T-cell (primary cell): ENCODE measurements around the gene SRGN. TPM values are rescaled to one million over a fixed set of nuclear protein-coding genes. Genes with fewer than 3 reads are reported as not detected.
A peak's percentile ranks its signal among the peaks of the same experiment; 100 is the strongest.

Experiments
- ATAC-seq, 4 experiments: fragments of 200-7000 bp in 3 of 4; fragments of 150-1000 bp in 1 of 4; cut with Tn5 transposase; replicated peaks in 1 of 4; 1 replicate in 3 of 4; 2 replicates in 1 of 4; pipeline ENCODE4 v1.10.0; 2021; ENCODE audit warnings: moderate library complexity in 3 of 4, mild to moderate bottlenecking in 2 of 4, moderate number of reproducible peaks in 1 of 4
- CTCF ChIA-PET, 2 donors: fragments of 300-600 bp; sonication (Branson Sonifier 250); formaldehyde crosslinking; loops; one replicate each; lab custom pipeline; 2022; ENCODE audit warnings: antibody characterized with exemption in 2 of 2; lab: Charles Lee
- POLR2A ChIA-PET, 2 donors: fragments of 300-600 bp; sonication (Branson Sonifier 250); formaldehyde crosslinking; loops; one replicate each; lab custom pipeline; 2022; ENCODE audit warnings: antibody characterized with exemption in 2 of 2; lab: Charles Lee
- DNase-seq, 35 experiments: peaks; one replicate each; pipeline versions ENCODE4 v3.0.0 to v3.0.0-alpha.2; 2013 to 2023
- H3K27ac ChIP-seq: one replicate; pipeline ENCODE4 v1.5.1; 2013; ENCODE audit warnings: low read length
- H3K27me3 ChIP-seq, 2 experiments: replicated peaks in 1 of 2; 1 replicate in 1 of 2; 2 replicates in 1 of 2; pipeline versions ENCODE4 v1.6.1 to v1.7.0; 2013; ENCODE audit warnings: low read length in 1 of 2, mixed read lengths in 1 of 2; ENCODE audit not compliant: control insufficient read depth in 2 of 2, insufficient read depth in 2 of 2; ENCODE audit errors: extremely low read depth in 1 of 2
- H3K36me3 ChIP-seq, 2 donors: 1 replicate in 1 of 2; 2 replicates in 1 of 2; pipeline versions ENCODE4 v1.6.1 to v1.7.0; 2013; ENCODE audit warnings: low read length in 1 of 2; ENCODE audit not compliant: control insufficient read depth in 2 of 2, insufficient read depth in 1 of 2; ENCODE audit errors: extremely low read depth in 1 of 2
- H3K4me1 ChIP-seq, 2 experiments: 1 replicate in 1 of 2; 2 replicates in 1 of 2; pipeline versions ENCODE4 v1.6.1 to v1.7.0; 2013; ENCODE audit warnings: low read length in 2 of 2, mixed read lengths in 1 of 2; ENCODE audit not compliant: insufficient read depth in 2 of 2, control insufficient read depth in 1 of 2; ENCODE audit errors: extremely low read depth in 1 of 2
- H3K4me3 ChIP-seq, 2 donors: 1 replicate in 1 of 2; 2 replicates in 1 of 2; pipeline versions ENCODE4 v1.5.1 to v1.7.0; 2013; ENCODE audit warnings: mild to moderate bottlenecking in 2 of 2, low read length in 1 of 2, moderate library complexity in 1 of 2; ENCODE audit not compliant: control insufficient read depth in 1 of 2; ENCODE audit errors: extremely low read depth in 1 of 2
- H3K9me3 ChIP-seq: 2 replicates; pipeline ENCODE4 v1.7.0; 2013
- H3K27ac Mint-ChIP-seq, 2 donors: one replicate each; pipeline ENCODE4 v1.8.0; 2020 to 2021; ENCODE audit warnings: mild to moderate bottlenecking in 2 of 2, mixed read lengths in 2 of 2
- H3K27me3 Mint-ChIP-seq, 2 donors: one replicate each; pipeline ENCODE4 v1.8.0; 2021 to 2022; ENCODE audit warnings: mixed read lengths in 2 of 2
- H3K36me3 Mint-ChIP-seq: one replicate; pipeline ENCODE4 v1.8.0; 2021; ENCODE audit warnings: mixed read lengths
- H3K4me1 Mint-ChIP-seq, 3 donors: one replicate each; pipeline ENCODE4 v1.8.0; 2020 to 2022; ENCODE audit warnings: mixed read lengths in 3 of 3, mild to moderate bottlenecking in 1 of 3
- H3K4me3 Mint-ChIP-seq, 3 donors: one replicate each; pipeline ENCODE4 v1.8.0; 2020 to 2022; ENCODE audit warnings: mild to moderate bottlenecking in 3 of 3, mixed read lengths in 3 of 3, moderate library complexity in 3 of 3
- H3K9me3 Mint-ChIP-seq, 3 donors: one replicate each; pipeline ENCODE4 v1.8.0; 2020 to 2022; ENCODE audit warnings: mixed read lengths in 3 of 3
- WGBS: methylation state at CpG from one replicate; pipeline ENCODE4 v1.1.5; 2013; ENCODE audit warnings: missing lambda C conversion rate; ENCODE audit not compliant: insufficient coverage; 5-methylcytosine and 5-hydroxymethylcytosine counted together
- total RNA-seq, 35 experiments: library from RNA in 6 of 35; stranded (reverse) in 6 of 35; fragments of 120-200 nt in 1 of 35; gene quantifications; one replicate each; pipeline versions ENCODE4 v1.2.1 to v1.2.4 and lab custom pipeline; 2013 to 2026

SRGN gene
- total RNA-seq, 5 donors from 2014 or later (not counting 1 experiment from before 2014, with no cell fraction given), result 91.4 to 271 (median 137) TPM

GRCh38 chr10:69103784-69104183 is 15.9 kb downstream of the SRGN start:
- H3K36me3 Mint-ChIP-seq, result peaks cover 46% of the 10 kb centered on the region
- CTCF ChIA-PET, result no interaction called here

GRCh38 chr10:69104994-69105790 is 17.3 kb downstream of the SRGN start:
- DNase-seq, result no peak
- POLR2A ChIA-PET, result interaction anchor here (0.6 to 1.5 kb wide), 4 partner anchors 9 to 15 kb away, joined by 3 to 5 read pairs (median 4); no protein-coding TSS in a partner anchor
- Mint-ChIP-seq H3K27ac (peak overlapping the region in 1 of 2 donors; percentile 29), H3K27me3 (no peaks in the 10 kb centered on the region), H3K36me3 (peaks cover 40% of the 10 kb centered on the region), H3K4me1 (peaks cover 23 to 33% (median 25%) of the 10 kb centered on the region in 3 donors), H3K4me3 (no peak overlapping the region), H3K9me3 (no peaks in the 10 kb centered on the region)
- Histone ChIP-seq H3K27ac (no peak overlapping the region), H3K4me1 (peaks cover 2 to 17% of the 10 kb centered on the region in 2 experiments), H3K4me3 (no peak overlapping the region), H3K36me3 (peaks cover 0 to 34% of the 10 kb centered on the region in 2 donors), H3K9me3 (no peaks in the 10 kb centered on the region), H3K27me3 (no peaks in the 10 kb centered on the region)
- CTCF ChIA-PET, result interaction anchor here (0.5 to 1.2 kb wide), 6 partner anchors 11 to 185 kb away, joined by 3 to 9 read pairs (median 5); no protein-coding TSS in a partner anchor
- no CpG with 5 or more reads among the region's 1 CpG for WGBS
- no peak for ATAC-seq

More at GRCh38 chr10:69103784-69104183, 15.9 kb downstream of the SRGN start:
- H3K4me1 Mint-ChIP-seq, result peaks cover 25 to 42% (median 25%) of the 10 kb centered on the region in 3 donors
- H3K4me1 ChIP-seq, result peaks cover 2 to 26% of the 10 kb centered on the region in 2 experiments
- no peaks in the 10 kb centered on the region for H3K9me3 Mint-ChIP-seq
- H3K27me3 ChIP-seq, result no peaks in the 10 kb centered on the region
- POLR2A ChIA-PET, result interaction anchor here in 1 of 2 donors (0.6 kb wide), 1 partner anchor 18 kb away, joined by 3 read pairs; no protein-coding TSS in a partner anchor
- DNase-seq, result no peak
- peaks cover 5 to 47% of the 10 kb centered on the region in 2 donors for H3K36me3 ChIP-seq
- no peak overlapping the region for H3K27ac Mint-ChIP-seq
- no peak overlapping the region for H3K27ac ChIP-seq
- no peak overlapping the region for H3K4me3 ChIP-seq
- no peaks in the 10 kb centered on the region for H3K27me3 Mint-ChIP-seq
- H3K4me3 Mint-ChIP-seq, result no peak overlapping the region
- WGBS, result 92% methylated on average over 6 of the region's 7 CpGs
- no peak for ATAC-seq
- H3K9me3 ChIP-seq, result no peaks in the 10 kb centered on the region

GRCh38 chr10:69107176-69107490 is 19.2 kb downstream of the SRGN start:
- CTCF ChIA-PET, result interaction anchor here in 1 of 2 donors (0.8 kb wide), 1 partner anchor 14 kb away, joined by 4 read pairs; no protein-coding TSS in a partner anchor
- H3K27ac ChIP-seq, result no peak overlapping the region
- H3K27ac Mint-ChIP-seq, result no peak overlapping the region
- no peaks in the 10 kb centered on the region for H3K9me3 Mint-ChIP-seq
- H3K36me3 Mint-ChIP-seq, result peaks cover 28% of the 10 kb centered on the region
- peaks cover 5 to 16% (median 6%) of the 10 kb centered on the region in 3 donors for H3K4me1 Mint-ChIP-seq
- POLR2A ChIA-PET, result interaction anchor here in 1 of 2 donors (0.6 kb wide), 1 partner anchor 14 kb away, joined by 5 read pairs; no protein-coding TSS in a partner anchor
- DNase-seq, result no peak
- H3K4me1 ChIP-seq, result peaks cover 0 to under 1% of the 10 kb centered on the region in 2 experiments
- H3K27me3 Mint-ChIP-seq, result no peaks in the 10 kb centered on the region
- no peak overlapping the region for H3K4me3 ChIP-seq
- no peaks in the 10 kb centered on the region for H3K27me3 ChIP-seq
- peaks cover 0 to 20% of the 10 kb centered on the region in 2 donors for H3K36me3 ChIP-seq
- H3K4me3 Mint-ChIP-seq, result no peak overlapping the region
- peak in 1 of 4 experiments; percentile 4 for ATAC-seq
- no peaks in the 10 kb centered on the region for H3K9me3 ChIP-seq

DNA sequence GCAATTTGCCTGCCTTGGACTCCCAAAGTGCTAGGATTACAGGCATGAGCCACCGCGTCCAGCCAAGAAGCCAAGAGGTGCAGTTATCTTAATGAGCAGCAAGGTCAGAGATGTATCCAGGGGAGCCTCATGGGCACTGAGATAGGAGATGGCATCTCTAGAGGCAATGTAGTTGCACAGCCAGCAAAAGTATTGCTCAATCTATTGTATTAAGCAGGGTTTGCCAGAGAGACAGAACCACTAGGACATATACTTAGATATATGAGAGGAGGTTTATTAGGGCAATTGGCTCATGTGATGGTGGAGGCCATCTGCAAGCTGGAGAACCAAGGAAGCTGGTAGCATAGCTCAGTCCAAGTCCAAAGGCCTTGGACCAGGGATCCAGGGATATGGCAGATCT is 19.8 kb downstream of the SRGN start:
- H3K9me3 ChIP-seq, result no peaks in the 10 kb centered on the region
- H3K36me3 Mint-ChIP-seq, result peaks cover 22% of the 10 kb centered on the region
- H3K4me3 ChIP-seq, result no peak overlapping the region
- WGBS, result 100% methylated on average over 2 of the region's 2 CpGs
- no peaks in the 10 kb centered on the region for H3K27me3 Mint-ChIP-seq
- no peak overlapping the region for H3K4me3 Mint-ChIP-seq
- no peaks in the 10 kb centered on the region for H3K4me1 ChIP-seq
- H3K4me1 Mint-ChIP-seq, result peaks cover 0 to 10% (median under 1%) of the 10 kb centered on the region in 3 donors
- POLR2A ChIA-PET, result interaction anchor here in 1 of 2 donors (0.6 kb wide), 1 partner anchor 13 kb away, joined by 5 read pairs; no protein-coding TSS in a partner anchor
- no peak for ATAC-seq
- no peaks in the 10 kb centered on the region for H3K27me3 ChIP-seq
- CTCF ChIA-PET, result no interaction called here
- H3K27ac Mint-ChIP-seq, result no peak overlapping the region
- H3K27ac ChIP-seq, result no peak overlapping the region
- no peak for DNase-seq
- peaks cover 0 to 17% of the 10 kb centered on the region in 2 donors for H3K36me3 ChIP-seq
- H3K9me3 Mint-ChIP-seq, result no peaks in the 10 kb centered on the region

- no peaks in the 10 kb centered on the region for H3K9me3 Mint-ChIP-seq
- POLR2A ChIA-PET, result interaction anchor here in 1 of 2 donors (0.7 kb wide), 1 partner anchor 8 kb away, joined by 4 read pairs; no protein-coding TSS in a partner anchor
- H3K27ac Mint-ChIP-seq, result no peak overlapping the region
These were observed 32.0 kb downstream of the SRGN start for GRCh38 chr10:69119896-69120295.

DNA sequence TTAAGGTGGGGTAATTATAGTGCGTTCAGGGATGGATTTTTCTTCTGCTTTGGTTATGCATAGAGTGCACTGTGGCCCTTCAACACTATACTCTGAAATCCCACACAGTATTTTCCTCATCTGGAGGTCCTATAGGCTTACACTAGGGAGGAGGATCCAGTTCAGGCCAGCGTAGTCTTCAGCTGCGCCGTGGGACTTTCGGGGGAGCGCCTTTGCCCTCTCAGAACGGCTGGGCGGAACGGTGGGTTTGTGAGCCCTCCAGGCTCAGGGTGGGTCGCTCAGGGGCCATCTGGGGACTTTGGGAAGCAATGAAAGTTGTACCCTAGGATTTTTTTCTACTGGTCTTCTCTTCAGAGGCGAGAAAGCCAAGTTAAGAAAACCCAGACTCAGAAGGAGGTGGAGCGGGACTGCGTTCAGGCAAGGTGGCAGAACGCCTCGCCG is 35.4 kb downstream of the SRGN start:
- under 1% methylated on average over 14 of the region's 16 CpGs for WGBS

More at GRCh38 chr10:69119896-69120295, 32.0 kb downstream of the SRGN start:
- CTCF ChIA-PET, result interaction anchor here in 1 of 2 donors (0.8 kb wide), 1 partner anchor 114 kb away, joined by 3 read pairs; no protein-coding TSS in a partner anchor
- Mint-ChIP-seq H3K4me1 (peaks cover 4 to 9% (median 7%) of the 10 kb centered on the region in 3 donors), H3K4me3 (no peak overlapping the region), H3K36me3 (no peaks in the 10 kb centered on the region), H3K27me3 (no peaks in the 10 kb centered on the region)
- peaks cover 7 to 10% of the 10 kb centered on the region in 2 experiments for H3K4me1 ChIP-seq
- no peak overlapping the region for H3K27ac ChIP-seq
- no peaks in the 10 kb centered on the region for H3K36me3 ChIP-seq
- no peak overlapping the region for H3K4me3 ChIP-seq
- no peaks in the 10 kb centered on the region for H3K9me3 ChIP-seq
- DNase-seq (no peak), ATAC-seq (no peak)
- WGBS, result no CpG with 5 or more reads among the region's 1 CpG
- no peaks in the 10 kb centered on the region for H3K27me3 ChIP-seq

More for the DNA sequence above, 35.4 kb downstream of the SRGN start:
- Histone ChIP-seq H3K9me3 (no peaks in the 10 kb centered on the region), H3K4me3 (peak overlapping the region; percentile 81 to 85), H3K27me3 (no peaks in the 10 kb centered on the region), H3K4me1 (peaks cover 15 to 33% of the 10 kb centered on the region in 2 experiments), H3K27ac (peak overlapping the region; percentile 96), H3K36me3 (no peaks in the 10 kb centered on the region)
- Mint-ChIP-seq H3K27me3 (no peaks in the 10 kb centered on the region), H3K9me3 (no peaks in the 10 kb centered on the region), H3K27ac (peak overlapping the region; percentile 96 to 98), H3K4me3 (peak overlapping the region; percentile 87 to 95 (median 88)), H3K4me1 (peaks cover 17 to 29% (median 27%) of the 10 kb centered on the region in 3 donors), H3K36me3 (no peaks in the 10 kb centered on the region)
- ChIA-PET POLR2A (interaction anchor here in 1 of 2 donors (0.5 kb wide), 1 partner anchor 72 kb away, joined by 4 read pairs; no protein-coding TSS in a partner anchor), CTCF (interaction anchor here in 1 of 2 donors (2.3 kb wide), 1 partner anchor 119 kb away, joined by 10 read pairs; no protein-coding TSS in a partner anchor)
- DNase-seq (peak in 1 of 35 experiments; percentile 12), ATAC-seq (peak; percentile 13 to 37 (median 16))
